DND-41 (cell line): Measurements from ENCODE around the gene ZNF428.
A peak's percentile ranks its signal among the peaks of the same experiment; 100 is the strongest.

Source experiments
- ATAC-seq: fragments of 200-7000 bp; cut with Tn5 transposase; 3 replicates; pipeline ENCODE4 v1.9.1; 2021; ENCODE audit warnings: low read depth; ENCODE audit not compliant: insufficient read depth
- DNase-seq: peaks from one replicate; pipeline ENCODE4 v3.0.0-alpha.2; 2020
- H2AFZ ChIP-seq: 2 replicates; pipeline ENCODE4 v1.6.0; 2012; ENCODE audit warnings: low read depth, low read length
- H3K27ac ChIP-seq: 2 replicates; pipeline ENCODE4 v1.5.1; 2012; ENCODE audit warnings: low read length, inconsistent platforms
- H3K27me3 ChIP-seq: fragments of 200-600 bp; sonication (generic); 2 replicates; pipeline ENCODE4 v1.6.0; 2012; ENCODE audit warnings: low read length, mild to moderate bottlenecking, inconsistent platforms; ENCODE audit not compliant: insufficient read depth, poor library complexity
- H3K36me3 ChIP-seq: 2 replicates; pipeline ENCODE4 v1.5.1; 2012; ENCODE audit warnings: low read length, inconsistent platforms; ENCODE audit not compliant: insufficient read depth
- H3K4me1 ChIP-seq: 2 replicates; pipeline ENCODE4 v1.5.1; 2012; ENCODE audit warnings: mild to moderate bottlenecking, low read length; ENCODE audit not compliant: insufficient read depth
- H3K4me2 ChIP-seq: 2 replicates; pipeline ENCODE4 v1.6.0; 2012; ENCODE audit warnings: mild to moderate bottlenecking, moderate library complexity, low read length, inconsistent platforms; ENCODE audit not compliant: insufficient read depth
- H3K4me3 ChIP-seq, 2 experiments: fragments of 200-600 bp in 1 of 2; shearing (Covaris generic) in 1 of 2; 2 replicates each; pipeline ENCODE4 v1.5.1; 2012 to 2016; ENCODE audit warnings: inconsistent platforms in 2 of 2, low read length in 2 of 2, mild to moderate bottlenecking in 2 of 2, low read depth in 1 of 2, moderate library complexity in 1 of 2
- H3K79me2 ChIP-seq: 2 replicates; pipeline ENCODE4 v1.6.0; 2012; ENCODE audit warnings: low read length, inconsistent platforms; ENCODE audit not compliant: insufficient read depth
- H3K9ac ChIP-seq: 2 replicates; pipeline ENCODE4 v1.6.0; 2012; ENCODE audit warnings: low read depth, mild to moderate bottlenecking, inconsistent platforms, low read length, moderate library complexity
- H3K9me3 ChIP-seq: 2 replicates; pipeline ENCODE4 v1.5.1; 2012; ENCODE audit warnings: low read length, moderate library complexity, mild to moderate bottlenecking, inconsistent platforms; ENCODE audit not compliant: insufficient read depth, severe bottlenecking
- H4K20me1 ChIP-seq: 2 replicates; pipeline ENCODE4 v1.6.0; 2012; ENCODE audit warnings: low read length; ENCODE audit not compliant: insufficient read depth
- EZH2 ChIP-seq: IDR thresholded peaks from 3 replicates; pipeline ENCODE4 v1.6.1; 2012; ENCODE audit warnings: borderline replicate concordance, low read depth, mild to moderate bottlenecking, moderate library complexity, low read length, inconsistent platforms; ENCODE audit not compliant: severe bottlenecking
- TF ChIP-seq, protein P1 (sequence below): IDR thresholded peaks from 2 replicates; pipeline ENCODE4 v1.5.1; 2012; ENCODE audit warnings: borderline replicate concordance, low read length, moderate library complexity, mild to moderate bottlenecking; ENCODE audit not compliant: poor library complexity, severe bottlenecking; ENCODE audit errors: extremely low read depth

ZNF428 gene

DNA sequence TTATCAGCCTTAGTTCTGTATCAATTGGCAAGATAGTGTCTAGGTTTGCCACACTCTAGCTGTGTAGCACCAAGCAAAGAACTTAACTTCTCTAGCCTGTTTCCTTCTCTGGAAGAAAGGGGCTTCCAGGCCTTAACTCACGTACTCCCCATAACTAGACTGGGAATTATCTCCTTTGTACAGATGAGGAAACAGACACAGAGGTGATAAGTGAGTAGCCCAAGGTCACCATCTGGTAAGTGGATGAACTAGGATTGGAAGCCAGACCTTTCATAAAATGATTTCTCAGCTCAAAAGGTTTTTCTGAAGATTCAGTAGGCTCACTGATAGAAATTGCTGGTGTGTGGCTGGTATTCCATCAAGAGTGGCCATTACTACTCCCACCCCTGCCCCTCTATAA lies 3.1 kb downstream of the ZNF428 start:
- Histone ChIP-seq H3K9me3 (no peaks in the 10 kb centered on the region), H2AFZ (no peak overlapping the region), H3K27me3 (no peaks in the 10 kb centered on the region), H3K4me2 (0 out of 2 replicates have a peak overlapping the region, but pooled peaks have one; percentile 6), H3K79me2 (peaks cover 83% of the 10 kb centered on the region), H4K20me1 (peaks cover 46% of the 10 kb centered on the region), H3K4me3 (no peak overlapping the region), H3K27ac (no peak overlapping the region), H3K9ac (no peak overlapping the region), H3K4me1 (peaks cover 38% of the 10 kb centered on the region), H3K36me3 (peaks cover 31% of the 10 kb centered on the region)
- no peak for TF ChIP-seq EZH2
- TF ChIP-seq, protein P1, sequence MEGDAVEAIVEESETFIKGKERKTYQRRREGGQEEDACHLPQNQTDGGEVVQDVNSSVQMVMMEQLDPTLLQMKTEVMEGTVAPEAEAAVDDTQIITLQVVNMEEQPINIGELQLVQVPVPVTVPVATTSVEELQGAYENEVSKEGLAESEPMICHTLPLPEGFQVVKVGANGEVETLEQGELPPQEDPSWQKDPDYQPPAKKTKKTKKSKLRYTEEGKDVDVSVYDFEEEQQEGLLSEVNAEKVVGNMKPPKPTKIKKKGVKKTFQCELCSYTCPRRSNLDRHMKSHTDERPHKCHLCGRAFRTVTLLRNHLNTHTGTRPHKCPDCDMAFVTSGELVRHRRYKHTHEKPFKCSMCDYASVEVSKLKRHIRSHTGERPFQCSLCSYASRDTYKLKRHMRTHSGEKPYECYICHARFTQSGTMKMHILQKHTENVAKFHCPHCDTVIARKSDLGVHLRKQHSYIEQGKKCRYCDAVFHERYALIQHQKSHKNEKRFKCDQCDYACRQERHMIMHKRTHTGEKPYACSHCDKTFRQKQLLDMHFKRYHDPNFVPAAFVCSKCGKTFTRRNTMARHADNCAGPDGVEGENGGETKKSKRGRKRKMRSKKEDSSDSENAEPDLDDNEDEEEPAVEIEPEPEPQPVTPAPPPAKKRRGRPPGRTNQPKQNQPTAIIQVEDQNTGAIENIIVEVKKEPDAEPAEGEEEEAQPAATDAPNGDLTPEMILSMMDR, result no peak
- no peak for DNase-seq
- no peak for ATAC-seq

DNA sequence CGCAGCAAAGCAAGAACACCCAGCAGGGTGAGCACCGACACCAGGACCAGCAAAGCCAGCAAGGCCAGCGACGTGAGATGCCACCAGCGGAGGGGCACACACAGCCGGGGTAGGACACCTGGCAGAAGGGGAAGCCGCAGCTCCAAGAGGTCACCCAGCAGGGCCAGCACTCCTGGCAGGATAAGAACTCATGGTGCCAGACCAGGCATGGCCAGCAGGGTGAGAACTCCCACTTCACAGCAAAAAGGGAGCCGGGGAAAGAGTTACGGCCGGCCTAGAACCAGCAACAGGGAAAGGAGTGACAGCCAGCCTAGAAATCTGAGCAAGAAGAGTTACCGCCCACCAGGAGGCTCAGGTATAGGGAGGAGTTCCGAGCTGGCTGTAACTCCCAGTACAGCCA lies 7.1 kb downstream of the ZNF428 start:
- ATAC-seq (no peak), DNase-seq (no peak)
- no peak overlapping the region for H2AFZ ChIP-seq
- H3K4me2 ChIP-seq, result no peak overlapping the region
- H3K27me3 ChIP-seq, result no peaks in the 10 kb centered on the region
- no peak overlapping the region for H3K4me3 ChIP-seq
- no peak overlapping the region for H3K9ac ChIP-seq
- H4K20me1 ChIP-seq, result peaks cover 70% of the 10 kb centered on the region
- peaks cover 11% of the 10 kb centered on the region for H3K4me1 ChIP-seq
- TF ChIP-seq, protein P1, result no peak
- TF ChIP-seq EZH2, result no peak
- H3K36me3 ChIP-seq, result peaks cover 65% of the 10 kb centered on the region
- H3K27ac ChIP-seq, result no peak overlapping the region
- H3K79me2 ChIP-seq, result peaks cover 85% of the 10 kb centered on the region
- no peaks in the 10 kb centered on the region for H3K9me3 ChIP-seq

DNA sequence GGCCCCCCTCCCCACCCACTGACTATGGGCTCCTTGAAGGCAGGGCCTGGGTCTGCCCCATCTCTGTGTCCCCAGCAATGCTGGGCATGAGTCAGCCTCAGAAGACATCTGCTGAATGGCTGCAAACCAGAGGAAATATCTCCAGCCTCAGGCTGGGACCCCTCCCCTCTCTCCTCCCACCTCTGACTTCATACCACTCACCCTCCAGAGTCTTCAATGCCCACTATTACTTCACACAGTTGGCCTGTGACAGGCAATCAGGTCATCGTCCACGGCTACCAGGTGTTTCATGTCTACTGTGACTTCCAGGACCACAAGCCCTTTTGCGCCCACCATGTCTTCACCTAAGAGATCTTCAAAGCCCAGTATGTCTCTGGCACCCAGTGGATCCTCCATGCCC lies 7.6 kb downstream of the ZNF428 start, which contains the start of gene SRRM5:
SRRM5 (plus strand) TSS at position 301 of the 400 bp plus-strand sequence; CDS start at position 335, 34 bp downstream.
- ATAC-seq (no peak), DNase-seq (no peak)
- H3K79me2 ChIP-seq, result peaks cover 79% of the 10 kb centered on the region
- H4K20me1 ChIP-seq, result peaks cover 69% of the 10 kb centered on the region
- no peak within 1 kb of the TSS for H3K9ac ChIP-seq
- no peaks in the 10 kb centered on the region for H3K27me3 ChIP-seq
- no peak within 1 kb of the TSS for H3K27ac ChIP-seq
- H3K4me1 ChIP-seq, result peaks cover 5% of the 10 kb centered on the region
- no peak within 1 kb of the TSS for H2AFZ ChIP-seq
- no peaks in the 10 kb centered on the region for H3K9me3 ChIP-seq
- no peak within 1 kb of the TSS for H3K4me3 ChIP-seq
- H3K4me2 ChIP-seq, result no peak within 1 kb of the TSS
- H3K36me3 ChIP-seq, result peaks cover 71% of the 10 kb centered on the region
- TF ChIP-seq, protein P1, result no peak

DNA sequence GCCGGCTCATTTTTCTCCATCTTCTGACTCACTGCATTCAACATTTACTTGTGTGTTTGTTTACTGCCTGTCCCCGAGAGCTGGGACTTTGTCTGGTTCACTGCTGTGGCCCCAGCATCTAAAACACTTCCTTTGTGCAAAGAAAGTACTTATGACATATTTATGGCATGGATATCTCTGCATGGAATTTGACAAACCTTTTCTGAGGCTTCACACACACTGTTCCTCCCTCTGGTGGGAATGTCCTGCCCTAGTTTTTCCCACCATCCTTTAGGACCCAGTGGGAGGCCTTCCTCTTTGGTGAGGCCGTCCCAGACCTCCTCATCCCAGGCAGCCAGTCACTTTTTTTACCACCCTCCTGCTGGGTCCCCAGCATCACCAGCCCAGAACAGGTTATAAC lies 8.9 kb downstream of the ZNF428 start:
- H3K4me1 ChIP-seq, result no peaks in the 10 kb centered on the region
- H3K9me3 ChIP-seq, result no peaks in the 10 kb centered on the region
- peaks cover 69% of the 10 kb centered on the region for H3K79me2 ChIP-seq
- no peak overlapping the region for H3K4me3 ChIP-seq
- no peak overlapping the region for H3K4me2 ChIP-seq
- H2AFZ ChIP-seq, result no peak overlapping the region
- peaks cover 84% of the 10 kb centered on the region for H3K36me3 ChIP-seq
- H3K27ac ChIP-seq, result no peak overlapping the region
- H3K9ac ChIP-seq, result no peak overlapping the region
- peaks cover 60% of the 10 kb centered on the region for H4K20me1 ChIP-seq
- ATAC-seq (no peak), DNase-seq (no peak)
- no peaks in the 10 kb centered on the region for H3K27me3 ChIP-seq
- TF ChIP-seq, protein P1, result no peak
- TF ChIP-seq EZH2, result no peak
